Measurements from ENCODE around the gene TSPAN14.

TSPAN14 gene

DNA sequence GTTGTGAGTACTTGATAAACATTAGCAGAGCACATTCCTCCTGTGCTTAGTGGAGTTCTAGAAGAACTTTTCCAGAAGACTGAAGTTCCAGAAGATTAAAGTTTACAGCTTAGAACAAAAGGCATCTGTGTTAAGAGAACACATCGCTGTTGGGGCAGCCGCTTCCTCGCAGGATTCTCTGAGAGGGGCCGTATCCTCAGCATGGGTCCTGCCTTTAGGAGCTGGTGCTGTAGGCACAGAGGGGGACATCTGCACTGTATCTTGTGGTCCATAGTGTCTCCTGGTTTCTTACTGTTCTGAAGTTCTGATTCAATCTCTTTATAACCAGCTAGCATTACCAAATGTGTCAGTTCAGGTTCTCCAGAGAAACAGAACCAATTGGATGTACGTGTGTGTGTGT, 99.9 kb downstream of the TSPAN14 start:
- no peak for DNase-seq
- TF ChIP-seq POLR2A (IDR thresholded peaks at IDR 0.05; ENCODE audit: low read length) (no peak), GATA1 (IDR thresholded peaks at IDR 0.05; ENCODE audit: low read depth, low read length) (no peak)

DNA sequence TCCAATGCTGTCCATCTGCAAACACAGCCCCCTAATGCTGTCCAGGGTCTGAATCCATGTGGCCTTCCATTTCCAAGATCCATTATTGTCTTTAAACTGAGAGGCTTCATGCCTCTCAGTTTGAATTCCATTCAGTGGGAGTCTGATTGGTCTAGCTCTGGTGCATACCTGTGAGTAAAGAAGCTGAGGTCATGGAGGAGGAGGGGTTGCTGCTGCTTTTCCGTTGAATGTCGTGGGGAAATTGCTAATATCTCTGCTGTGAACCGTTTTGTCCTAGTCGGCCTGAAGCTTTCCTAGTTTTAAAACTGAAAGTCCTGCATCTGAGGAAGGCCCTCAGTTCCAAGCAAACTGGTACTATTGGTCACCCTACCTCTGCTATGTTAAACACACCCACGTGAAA, 101.3 kb downstream of the TSPAN14 start:
- TF ChIP-seq POLR2A (IDR thresholded peaks at IDR 0.05; ENCODE audit: low read length): no peak
- TF ChIP-seq GATA1 (IDR thresholded peaks at IDR 0.05; ENCODE audit: low read depth, low read length): no peak
- DNase-seq: no peak

DNA sequence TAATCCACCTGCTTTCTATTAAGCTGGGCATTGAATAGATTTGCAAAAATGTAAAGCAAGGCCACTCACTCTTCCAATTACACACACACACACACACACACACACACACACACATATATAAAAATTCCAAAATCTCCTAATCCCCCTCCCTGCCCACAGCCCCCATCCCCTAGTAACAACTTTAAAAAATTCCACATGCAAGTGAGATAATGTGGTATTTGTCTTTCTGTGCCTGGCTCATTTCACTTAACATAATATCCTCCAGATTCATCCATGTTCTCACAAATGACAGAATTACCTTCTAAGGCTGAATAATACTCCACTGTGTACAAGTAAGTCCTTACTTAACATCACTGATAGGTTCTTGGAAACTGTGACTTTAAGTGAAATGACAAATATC, 107.8 kb downstream of the TSPAN14 start:
- no peak for DNase-seq
- TF ChIP-seq POLR2A (IDR thresholded peaks at IDR 0.05; ENCODE audit: low read length): no peak
- no peak for TF ChIP-seq GATA1 (IDR thresholded peaks at IDR 0.05; ENCODE audit: low read depth, low read length)

DNA sequence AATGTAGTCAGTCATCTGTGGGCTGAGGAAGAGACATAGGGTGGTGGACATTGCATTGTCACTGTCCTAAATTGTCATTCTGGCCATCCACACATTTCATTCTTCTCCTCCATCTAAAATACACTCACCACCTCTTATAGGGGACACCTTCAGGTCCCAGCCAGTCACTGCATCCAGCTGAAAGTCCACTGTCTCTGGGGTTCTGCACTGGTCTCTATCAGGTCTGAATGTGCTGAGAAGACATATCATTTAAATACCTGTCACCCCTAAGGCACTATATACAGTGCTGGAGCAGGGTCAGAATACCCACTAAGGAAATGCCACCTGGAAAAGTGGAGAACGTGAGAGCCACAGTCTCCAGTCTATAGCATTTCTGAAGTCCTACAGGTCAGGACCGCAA, 113.2 kb downstream of the TSPAN14 start:
- TF ChIP-seq GATA1 (IDR thresholded peaks at IDR 0.05; ENCODE audit: low read depth, low read length) (no peak), POLR2A (IDR thresholded peaks at IDR 0.05; ENCODE audit: low read length) (no peak)

DNA sequence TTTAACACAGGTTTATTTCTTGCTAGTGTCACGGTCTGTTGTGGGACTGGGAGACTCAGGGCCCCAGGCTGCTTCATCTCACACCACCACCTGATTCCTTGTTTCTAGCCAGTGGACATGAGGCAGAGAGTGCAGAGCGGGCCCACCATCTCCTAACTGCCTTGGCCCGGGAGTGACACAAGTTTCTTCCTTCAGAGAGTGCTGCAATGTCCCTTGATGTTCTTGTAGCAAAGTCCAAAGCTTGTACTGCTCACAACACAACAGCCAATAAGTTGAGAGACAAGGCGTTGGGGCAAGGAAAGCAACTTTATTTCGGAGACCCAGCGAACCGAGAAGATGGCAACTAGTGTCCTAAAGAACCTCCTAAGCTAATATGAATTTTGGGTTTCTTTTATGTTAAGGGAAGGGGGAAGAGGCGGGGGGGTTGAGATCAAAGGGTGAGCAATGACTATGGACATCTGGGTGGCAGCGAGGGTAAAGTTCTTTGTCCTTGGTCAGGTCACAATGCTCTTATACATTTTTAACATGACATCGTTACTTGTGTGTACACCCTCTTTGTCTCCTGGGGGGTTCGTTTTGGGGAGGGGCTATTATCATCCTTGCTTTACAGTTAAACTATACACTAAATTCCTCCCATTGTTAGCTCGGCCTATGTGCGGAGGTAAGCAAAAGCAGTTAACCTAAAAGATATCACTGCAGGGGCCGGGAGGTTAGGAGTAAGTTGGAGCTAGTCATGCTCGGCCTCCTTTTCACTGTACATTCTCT, 115.2 kb downstream of the TSPAN14 start:
- TF ChIP-seq GATA1 (IDR thresholded peaks at IDR 0.05; ENCODE audit: low read depth, low read length): no peak
- no peak for TF ChIP-seq POLR2A (IDR thresholded peaks at IDR 0.05; ENCODE audit: low read length)
- DNase-seq: no peak

More for the DNA sequence above, 113.2 kb downstream of the TSPAN14 start:
- no peak for DNase-seq

DNA sequence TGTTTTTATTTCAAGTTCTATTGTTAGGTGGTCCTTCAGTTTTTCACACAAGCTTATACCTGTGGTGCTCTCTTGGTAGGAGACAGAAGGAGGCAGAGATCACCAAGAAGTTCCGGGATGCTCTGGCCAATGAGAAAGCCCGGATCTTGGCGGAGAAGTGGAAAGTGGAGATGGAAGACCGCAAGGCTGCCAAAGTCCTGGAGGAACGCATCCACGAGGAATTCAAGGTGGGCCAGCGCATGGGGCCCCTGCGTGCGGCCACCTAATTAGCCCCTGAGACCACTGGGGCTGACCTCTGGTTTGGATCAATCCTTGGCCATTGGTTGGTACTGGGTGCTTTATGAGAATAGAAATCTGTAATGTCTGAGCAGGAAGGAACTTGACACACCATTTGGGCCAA, 117.2 kb downstream of the TSPAN14 start:
- no peak for TF ChIP-seq POLR2A (IDR thresholded peaks at IDR 0.05; ENCODE audit: low read length)
- no peak for TF ChIP-seq GATA1 (IDR thresholded peaks at IDR 0.05; ENCODE audit: low read depth, low read length)
- no peak for DNase-seq

DNA sequence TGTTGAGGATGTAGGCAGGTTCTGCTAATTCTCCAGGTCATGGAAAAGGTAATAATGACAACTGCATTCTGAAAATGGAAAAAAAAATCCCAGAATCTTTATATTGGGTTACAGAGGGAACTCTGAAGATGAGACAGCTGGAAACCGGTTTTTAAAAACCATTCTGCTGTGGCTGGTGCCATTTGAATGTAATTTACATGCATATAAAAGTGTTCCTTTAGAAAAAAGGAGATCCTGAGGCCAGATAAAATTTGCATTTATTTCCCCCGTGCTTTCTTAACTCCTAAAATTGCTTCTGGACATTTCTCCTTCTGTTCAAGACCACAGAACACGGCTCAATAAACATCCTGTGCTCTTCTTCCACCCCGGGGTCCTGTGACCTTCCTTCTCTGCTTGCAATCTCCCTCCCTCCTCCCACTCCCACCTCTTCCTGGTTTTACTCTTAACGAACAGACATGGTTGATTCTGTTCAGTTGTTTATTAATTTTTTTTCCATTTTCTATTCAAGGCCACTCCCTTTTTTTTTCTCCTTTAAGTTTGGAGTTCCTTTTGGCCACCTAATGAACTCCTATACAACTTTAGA, 125.2 kb downstream of the TSPAN14 start:
- TF ChIP-seq POLR2A (IDR thresholded peaks at IDR 0.05; ENCODE audit: low read length): no peak
- no peak for TF ChIP-seq GATA1 (IDR thresholded peaks at IDR 0.05; ENCODE audit: low read depth, low read length)
- DNase-seq: no peak

DNA sequence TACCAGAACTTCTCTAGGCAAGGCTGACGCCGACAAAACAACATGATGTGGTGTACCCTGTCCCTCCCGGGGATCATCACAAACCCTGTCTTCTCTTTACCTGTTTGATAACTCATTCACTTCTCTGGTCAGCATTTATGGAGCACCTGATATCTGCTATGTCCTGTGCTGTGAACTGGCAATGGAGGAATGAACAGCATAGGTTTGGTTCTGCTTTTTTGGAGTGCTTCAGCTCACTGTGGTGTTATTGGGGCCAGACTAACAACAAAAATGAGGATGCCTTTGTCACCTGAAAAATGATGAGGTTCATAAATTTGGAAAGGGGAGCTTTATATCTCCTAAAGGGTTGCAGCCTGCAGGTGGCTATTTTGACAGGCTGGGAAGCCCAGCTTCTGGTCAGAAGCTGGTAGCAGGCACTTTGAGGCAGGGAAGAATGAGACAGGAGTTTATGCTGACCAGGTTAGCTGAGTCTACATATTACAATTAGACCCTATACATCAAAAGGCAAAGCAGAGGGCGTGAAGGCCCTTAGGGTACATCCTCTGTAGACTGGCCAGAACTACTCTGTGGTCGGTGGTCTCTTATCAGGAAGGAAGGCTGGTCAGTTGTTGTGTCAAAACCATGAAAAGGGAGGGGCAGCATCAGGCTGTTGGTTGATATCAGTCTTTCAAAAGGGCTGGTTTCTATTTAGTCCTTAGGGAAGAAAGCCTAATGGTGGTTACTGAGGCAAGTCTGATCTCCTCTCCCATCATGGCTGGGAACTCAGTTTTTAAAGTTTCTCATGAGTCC, 125.9 kb downstream of the TSPAN14 start:
- TF ChIP-seq POLR2A (IDR thresholded peaks at IDR 0.05; ENCODE audit: low read length): no peak
- TF ChIP-seq GATA1 (IDR thresholded peaks at IDR 0.05; ENCODE audit: low read depth, low read length): no peak
- DNase-seq: peak; percentile 27 to 77

DNA sequence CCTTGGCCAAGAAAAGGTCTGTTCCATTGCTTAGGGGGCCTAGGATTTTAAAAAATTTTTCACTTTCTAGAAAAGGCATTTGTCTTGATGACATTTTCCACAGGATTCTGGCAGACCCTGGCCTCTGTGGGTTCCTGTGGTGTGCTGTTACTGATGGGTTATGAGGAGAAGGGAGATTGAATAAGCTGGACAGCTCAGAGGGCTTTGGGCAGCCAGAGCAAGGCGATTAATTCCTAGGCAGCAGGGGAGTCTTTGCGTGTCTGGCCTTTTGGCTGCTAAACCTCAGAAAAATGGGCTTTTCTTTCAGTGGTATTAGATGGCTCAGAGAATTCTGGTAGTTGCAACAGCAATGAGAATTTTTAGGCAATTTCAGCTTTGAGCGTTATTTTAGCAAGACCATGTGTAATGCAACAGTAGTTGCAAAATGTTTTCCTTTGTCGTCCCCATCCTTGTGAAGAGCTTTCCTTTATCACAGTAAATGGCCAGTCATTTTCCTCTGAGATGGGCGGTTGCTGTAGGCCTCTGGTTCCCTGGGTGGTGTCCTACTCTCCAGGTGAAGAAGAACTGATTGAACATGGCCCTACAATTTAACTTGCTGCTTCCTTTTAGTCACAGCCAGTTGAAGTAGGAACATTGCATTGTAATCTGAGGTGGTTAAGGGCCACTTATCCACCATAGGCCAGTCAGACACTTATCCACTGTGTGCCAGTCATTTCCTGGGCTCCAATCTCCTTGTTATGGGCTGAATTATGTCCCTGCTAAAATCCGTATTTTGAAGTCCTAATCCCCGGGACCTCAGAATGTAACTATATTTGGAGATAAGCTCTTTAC, 126.7 kb downstream of the TSPAN14 start:
- no peak for TF ChIP-seq POLR2A (IDR thresholded peaks at IDR 0.05; ENCODE audit: low read length)
- no peak for TF ChIP-seq GATA1 (IDR thresholded peaks at IDR 0.05; ENCODE audit: low read depth, low read length)
- DNase-seq: no peak

DNA sequence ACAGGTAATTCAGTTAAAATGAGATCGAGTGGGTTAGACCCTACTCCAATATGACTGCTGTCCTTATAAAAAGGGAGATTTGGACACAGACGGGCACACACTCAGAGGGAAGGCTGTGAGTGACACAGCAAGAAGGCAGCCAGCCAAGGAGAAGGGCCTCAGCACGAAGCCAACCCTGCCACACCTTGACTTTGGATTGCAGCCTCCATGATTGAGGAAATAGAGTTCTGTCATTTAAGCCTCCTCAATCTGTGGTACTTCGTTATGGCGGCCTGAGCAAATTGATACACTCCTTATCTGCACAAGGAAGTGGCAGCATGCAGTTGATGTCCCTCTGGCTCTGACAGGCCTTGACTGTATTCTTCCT, 127.3 kb downstream of the TSPAN14 start:
- DNase-seq: peak; percentile 15 to 18
- TF ChIP-seq GATA1 (IDR thresholded peaks at IDR 0.05; ENCODE audit: low read depth, low read length): no peak
- TF ChIP-seq POLR2A (IDR thresholded peaks at IDR 0.05; ENCODE audit: low read length): no peak

DNA sequence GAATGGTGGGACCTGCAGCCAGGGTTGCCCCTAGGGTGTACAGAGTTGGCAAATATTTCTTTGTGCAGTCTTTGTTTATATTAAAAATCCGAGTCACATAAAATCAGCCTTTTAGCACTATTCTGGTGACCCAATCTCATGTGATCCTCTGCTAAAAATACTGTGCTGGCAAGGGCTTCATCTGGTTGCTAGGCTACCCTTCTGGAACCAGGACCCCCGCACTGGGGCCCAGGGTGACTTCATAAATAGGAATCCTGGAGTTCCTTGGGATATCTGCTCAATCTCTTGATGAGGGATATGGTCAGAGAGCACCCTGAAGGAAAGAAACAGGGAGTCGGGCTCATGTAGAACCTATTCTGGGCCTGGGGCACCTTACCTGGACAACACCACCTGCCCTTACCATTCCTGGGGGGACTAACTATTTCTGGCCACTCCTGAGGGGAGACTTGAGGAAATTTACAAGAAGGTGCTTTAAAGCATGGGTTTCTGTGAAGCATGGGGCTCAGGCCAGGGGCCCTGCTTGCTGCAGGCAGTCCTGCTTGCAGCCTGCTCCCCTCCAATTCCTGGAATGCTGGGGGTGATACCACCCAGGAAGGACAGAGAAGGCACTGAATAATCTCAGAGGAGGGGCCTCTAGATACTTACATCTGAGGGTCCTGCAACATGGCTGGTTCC, 128.3 kb downstream of the TSPAN14 start:
- DNase-seq: no peak
- TF ChIP-seq POLR2A (IDR thresholded peaks at IDR 0.05; ENCODE audit: low read length) (no peak), GATA1 (IDR thresholded peaks at IDR 0.05; ENCODE audit: low read depth, low read length) (no peak)
